PC-3 (cell line): Measurements from ENCODE around the gene APOA4. TPM values are rescaled to one million over a fixed set of nuclear protein-coding genes. Genes with fewer than 3 reads are reported as not detected.
"Not testable (repeated sequence)": the region's sequence is repeated elsewhere in the genome, so short reads cannot be mapped to it uniquely, and the experiment has no call there.

Experiments used
- ATAC-seq: fragments of 200-7000 bp; cut with Tn5 transposase; 2 replicates; pipeline ENCODE4 v1.9.1; 2020; ENCODE audit warnings: mild to moderate bottlenecking, moderate library complexity
- BruUV-seq: library from RNA; stranded (reverse); fragments of 400-500 nt; replicated peaks from 2 replicates; lab custom pipeline; 2021; lab: Mats Ljungman, UMichigan
- CTCF ChIA-PET: fragments of 300-600 bp; sonication (Branson Sonifier 250); formaldehyde crosslinking; loops from one replicate; lab custom pipeline; 2022; ENCODE audit warnings: antibody characterized with exemption; lab: Charles Lee
- POLR2A ChIA-PET: fragments of 300-600 bp; sonication (Branson Sonifier 250); formaldehyde crosslinking; loops from one replicate; lab custom pipeline; 2022; ENCODE audit warnings: antibody characterized with exemption; ENCODE audit not compliant: unreplicated experiment; lab: Charles Lee
- DNase-seq: peaks from one replicate; pipeline ENCODE4 v3.0.0-alpha.2; 2015
- H2AFZ ChIP-seq: fragments of 300-600 bp; sonication (generic); 2 replicates; pipeline ENCODE4 v1.6.0; 2016; ENCODE audit warnings: antibody characterized with exemption, low read length
- H3F3A ChIP-seq: fragments of 300-600 bp; sonication (generic); one replicate; pipeline ENCODE4 v1.6.0; 2017; ENCODE audit warnings: antibody characterized with exemption, low read length, control low read depth, mild to moderate bottlenecking; ENCODE audit not compliant: unreplicated experiment
- H3K27ac ChIP-seq: fragments of 300-600 bp; sonication (generic); 2 replicates; pipeline ENCODE4 v1.5.1; 2016; ENCODE audit warnings: mild to moderate bottlenecking, low read length
- H3K27me3 ChIP-seq: fragments of 300-600 bp; sonication (generic); 2 replicates; pipeline ENCODE4 v1.6.1; 2016; ENCODE audit warnings: low read length, mixed read lengths
- H3K36me3 ChIP-seq: fragments of 300-600 bp; sonication (generic); 2 replicates; pipeline ENCODE4 v1.6.1; 2016; ENCODE audit warnings: low read depth, mixed run types, low read length, mixed read lengths
- H3K4me1 ChIP-seq: fragments of 300-600 bp; sonication (generic); 2 replicates; pipeline ENCODE4 v1.5.1; 2016; ENCODE audit warnings: low read length; ENCODE audit not compliant: insufficient read depth
- H3K4me2 ChIP-seq: fragments of 300-600 bp; sonication (generic); 2 replicates; pipeline ENCODE4 v1.6.0; 2016; ENCODE audit warnings: low read length
- H3K4me3 ChIP-seq: fragments of 300-600 bp; sonication (generic); 2 replicates; pipeline ENCODE4 v1.5.1; 2016; ENCODE audit warnings: mild to moderate bottlenecking, low read length, mixed read lengths
- H3K79me2 ChIP-seq: fragments of 300-600 bp; sonication (generic); 2 replicates; pipeline ENCODE4 v1.6.1; 2017; ENCODE audit warnings: low read length, mixed read lengths
- H3K9ac ChIP-seq: fragments of 300-600 bp; sonication (generic); 2 replicates; pipeline ENCODE4 v1.6.0; 2016; ENCODE audit warnings: mild to moderate bottlenecking, low read length
- H3K9me2 ChIP-seq: fragments of 300-600 bp; sonication (generic); replicated peaks from 2 replicates; pipeline ENCODE4 v1.6.1; 2016; ENCODE audit warnings: mixed run types, low read length, mixed read lengths
- H3K9me3 ChIP-seq: fragments of 300-600 bp; sonication (generic); 2 replicates; pipeline ENCODE4 v1.6.1; 2016; ENCODE audit warnings: low read length, mixed read lengths
- H4K20me1 ChIP-seq: fragments of 300-600 bp; sonication (generic); 2 replicates; pipeline ENCODE4 v1.6.1; 2016; ENCODE audit warnings: low read length, mixed read lengths
- EZH2 ChIP-seq: fragments of 300-600 bp; sonication (generic); IDR thresholded peaks from one replicate; pipeline ENCODE4 v1.6.1; 2017; ENCODE audit warnings: antibody characterized with exemption, mild to moderate bottlenecking, low read length; ENCODE audit not compliant: unreplicated experiment
- EZH2phosphoT487 ChIP-seq: fragments of 300-600 bp; sonication (generic); IDR thresholded peaks from 2 replicates; pipeline ENCODE4 v1.6.1; 2018; ENCODE audit warnings: mild to moderate bottlenecking, antibody characterized with exemption, low read length, borderline replicate concordance
- intact Hi-C: fragments of 100-400 bp; cut with micrococcal nuclease; formaldehyde crosslinking; loops from 2 replicates; pipeline ENCODE4 v1.9.0; 2023
- total RNA-seq: library from RNA; depleted of rRNA; stranded (reverse); fragments of >200 nt; gene quantifications from 2 replicates; pipeline ENCODE4 v1.2.3, GENCODE V29; 2014
- TF ChIP-seq, protein P1 (sequence below): fragments of 300-600 bp; sonication (generic); conservative IDR thresholded peaks from 2 replicates; pipeline ENCODE4 v1.5.1; 2017; ENCODE audit warnings: antibody characterized with exemption, low read depth, mild to moderate bottlenecking, low read length

The APOA4 gene
- total RNA-seq, 1 experiment from 2014 or later, result not detected

DNA sequence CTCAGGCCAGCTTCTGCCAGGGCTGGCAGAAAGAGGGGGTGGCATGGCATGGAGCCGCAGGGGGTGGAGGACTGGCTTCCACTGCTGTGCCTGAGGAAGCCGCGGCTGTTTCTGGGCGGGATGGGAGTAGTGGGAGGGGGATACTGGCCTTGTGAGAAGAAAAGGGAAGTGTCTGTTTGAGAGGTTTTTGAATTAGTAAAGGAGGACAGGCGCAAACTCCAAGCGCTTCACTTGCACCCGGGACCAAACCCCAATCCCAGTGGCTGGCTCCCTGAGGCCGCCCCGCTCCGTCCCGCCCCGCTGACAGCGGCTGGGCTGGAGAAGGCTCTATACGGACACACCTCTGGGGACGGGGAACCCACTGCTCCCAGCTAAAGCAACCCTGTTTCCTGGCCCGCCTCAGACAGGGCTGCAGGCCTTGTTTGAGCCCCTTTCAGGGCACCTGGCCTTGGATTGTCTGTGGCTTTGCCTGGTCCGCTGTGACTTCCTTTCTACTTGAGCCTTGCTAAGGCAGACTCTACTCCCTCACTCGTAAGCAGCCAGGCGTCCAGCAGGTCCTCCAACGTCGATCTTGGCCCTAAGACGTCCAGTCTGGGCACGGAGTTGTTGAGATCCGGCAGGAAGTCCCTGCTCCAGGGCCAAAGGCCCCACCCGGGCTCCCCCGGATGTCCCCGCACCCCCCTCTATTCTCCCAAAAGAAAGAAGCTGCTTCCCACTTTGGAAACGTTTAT lies 12.1 kb upstream of the APOA4 start:
- Histone ChIP-seq H3K4me2 (peak overlapping the region; percentile 89), H3K4me1 (peaks cover 7% of the 10 kb centered on the region), H3K27ac (no peak overlapping the region), H3K27me3 (no peaks in the 10 kb centered on the region), H3K79me2 (no peaks in the 10 kb centered on the region), H3F3A (no peaks in the 10 kb centered on the region), H3K36me3 (no peaks in the 10 kb centered on the region), H4K20me1 (no peaks in the 10 kb centered on the region), H3K9me3 (no peaks in the 10 kb centered on the region), H3K9me2 (no peaks in the 10 kb centered on the region), H2AFZ (peak overlapping the region; percentile 97), H3K4me3 (peak overlapping the region; percentile 63), H3K9ac (peak overlapping the region; percentile 60)
- ChIA-PET POLR2A (interaction anchor here (0.6 to 1.0 kb wide), 4 partner anchors 18 to 192 kb away, joined by 5 to 10 read pairs (median 6); partner anchors contain the start of gene ZPR1), CTCF (interaction anchor here (0.6 to 2.3 kb wide), 13 partner anchors 18 to 392 kb away, joined by 3 to 16 read pairs (median 5); partner anchors contain the start of genes APOA5 and ZPR1)
- intact Hi-C loops, result loop anchor here (2.0 to 5.0 kb wide), 2 partner anchors 46 to 63 kb away; partner anchors contain the start of genes BUD13 and ZPR1
- ATAC-seq (peak; percentile 4), DNase-seq (no peak)
- BruUV-seq, result TSS peak; percentile 31
- TF ChIP-seq, protein P1, sequence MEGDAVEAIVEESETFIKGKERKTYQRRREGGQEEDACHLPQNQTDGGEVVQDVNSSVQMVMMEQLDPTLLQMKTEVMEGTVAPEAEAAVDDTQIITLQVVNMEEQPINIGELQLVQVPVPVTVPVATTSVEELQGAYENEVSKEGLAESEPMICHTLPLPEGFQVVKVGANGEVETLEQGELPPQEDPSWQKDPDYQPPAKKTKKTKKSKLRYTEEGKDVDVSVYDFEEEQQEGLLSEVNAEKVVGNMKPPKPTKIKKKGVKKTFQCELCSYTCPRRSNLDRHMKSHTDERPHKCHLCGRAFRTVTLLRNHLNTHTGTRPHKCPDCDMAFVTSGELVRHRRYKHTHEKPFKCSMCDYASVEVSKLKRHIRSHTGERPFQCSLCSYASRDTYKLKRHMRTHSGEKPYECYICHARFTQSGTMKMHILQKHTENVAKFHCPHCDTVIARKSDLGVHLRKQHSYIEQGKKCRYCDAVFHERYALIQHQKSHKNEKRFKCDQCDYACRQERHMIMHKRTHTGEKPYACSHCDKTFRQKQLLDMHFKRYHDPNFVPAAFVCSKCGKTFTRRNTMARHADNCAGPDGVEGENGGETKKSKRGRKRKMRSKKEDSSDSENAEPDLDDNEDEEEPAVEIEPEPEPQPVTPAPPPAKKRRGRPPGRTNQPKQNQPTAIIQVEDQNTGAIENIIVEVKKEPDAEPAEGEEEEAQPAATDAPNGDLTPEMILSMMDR, result no peak
- no peak for TF ChIP-seq EZH2
- TF ChIP-seq EZH2phosphoT487, result no peak

- H3K9ac ChIP-seq, ATAC-seq, H3K9me3 ChIP-seq, H3K36me3 ChIP-seq, DNase-seq, H3K79me2 ChIP-seq, H3K27me3 ChIP-seq, H4K20me1 ChIP-seq, H2AFZ ChIP-seq, H3K4me2 ChIP-seq, POLR2A ChIA-PET, H3K9me2 ChIP-seq, H3K4me3 ChIP-seq, H3K27ac ChIP-seq, BruUV-seq, H3F3A ChIP-seq, H3K4me1 ChIP-seq: not testable (repeated sequence)
- CTCF ChIA-PET, result interaction anchor here (0.6 kb wide), 1 partner anchor 21 kb away, joined by 3 read pairs; no protein-coding TSS in a partner anchor
- intact Hi-C loops, result loop anchor here (2.0 to 5.0 kb wide), 2 partner anchors 46 to 62 kb away; partner anchors contain the start of genes BUD13 and ZPR1
Observed at GRCh38 chr11:116834535-116835041, 11.5 kb upstream of the APOA4 start.

DNA sequence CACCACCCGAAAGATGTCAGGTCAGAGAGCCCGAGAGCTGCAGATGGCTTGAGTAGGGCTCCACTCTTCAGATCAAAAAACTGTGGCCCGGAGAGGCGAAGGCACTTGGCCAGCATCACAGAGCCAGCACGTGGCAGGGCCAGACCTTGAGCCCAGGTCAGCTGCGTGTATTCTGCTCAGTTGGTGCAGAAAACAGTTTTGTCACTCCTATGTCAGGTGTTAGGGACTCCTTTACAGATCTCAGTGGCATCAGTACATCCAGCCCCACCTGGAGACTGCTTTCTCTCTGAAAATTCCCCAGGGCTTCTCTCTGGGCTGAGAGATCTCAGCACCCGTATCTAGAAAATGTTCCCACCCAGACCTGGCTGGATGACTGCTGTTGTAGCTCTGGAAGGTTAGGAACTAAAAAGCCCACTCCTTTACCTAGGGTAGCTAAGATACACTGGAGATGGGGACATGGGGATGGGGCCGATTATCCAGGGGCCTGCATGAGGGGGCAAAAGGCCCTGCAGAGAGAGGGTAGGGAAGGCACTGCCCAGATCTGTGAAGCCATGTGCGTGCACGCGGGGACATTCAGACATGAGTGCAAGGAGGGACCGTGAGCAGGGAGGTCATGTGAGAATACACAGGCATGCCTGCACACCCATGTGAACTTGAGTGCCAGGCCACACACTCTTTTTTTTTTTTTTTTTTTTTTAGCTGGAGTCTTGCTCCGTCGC lies 10.9 kb upstream of the APOA4 start:
- TF ChIP-seq, protein P1, result no peak
- TF ChIP-seq EZH2, result no peak
- TF ChIP-seq EZH2phosphoT487, result no peak
- no peaks in the 10 kb centered on the region for H3K79me2 ChIP-seq
- H3K4me3 ChIP-seq, result no peak overlapping the region
- no peaks in the 10 kb centered on the region for H3K27me3 ChIP-seq
- H2AFZ ChIP-seq, result no peak overlapping the region
- ATAC-seq (no peak), DNase-seq (no peak)
- peaks cover 7% of the 10 kb centered on the region for H3K4me1 ChIP-seq
- POLR2A ChIA-PET, result no interaction called here
- intact Hi-C loops, result loop anchor here (2.0 kb wide), 1 partner anchor 45 kb away; the partner anchor contains the start of gene ZPR1
- no peak overlapping the region for H3K27ac ChIP-seq
- H3K9me2 ChIP-seq, result no peaks in the 10 kb centered on the region
- no peak overlapping the region for H3K9ac ChIP-seq
- no peaks in the 10 kb centered on the region for H3F3A ChIP-seq
- no peak overlapping the region for H3K4me2 ChIP-seq
- CTCF ChIA-PET, result interaction anchor here (0.6 kb wide), 1 partner anchor 21 kb away, joined by 3 read pairs; no protein-coding TSS in a partner anchor
- BruUV-seq, result no TSS peak
- H4K20me1 ChIP-seq, result no peaks in the 10 kb centered on the region
- no peaks in the 10 kb centered on the region for H3K36me3 ChIP-seq
- no peaks in the 10 kb centered on the region for H3K9me3 ChIP-seq
